ENCODE data around the gene FRMD3.
"Not testable (repeated sequence)": the region's sequence is repeated elsewhere in the genome, so short reads cannot be mapped to it uniquely, and the experiment has no call there.

FRMD3 gene

DNA sequence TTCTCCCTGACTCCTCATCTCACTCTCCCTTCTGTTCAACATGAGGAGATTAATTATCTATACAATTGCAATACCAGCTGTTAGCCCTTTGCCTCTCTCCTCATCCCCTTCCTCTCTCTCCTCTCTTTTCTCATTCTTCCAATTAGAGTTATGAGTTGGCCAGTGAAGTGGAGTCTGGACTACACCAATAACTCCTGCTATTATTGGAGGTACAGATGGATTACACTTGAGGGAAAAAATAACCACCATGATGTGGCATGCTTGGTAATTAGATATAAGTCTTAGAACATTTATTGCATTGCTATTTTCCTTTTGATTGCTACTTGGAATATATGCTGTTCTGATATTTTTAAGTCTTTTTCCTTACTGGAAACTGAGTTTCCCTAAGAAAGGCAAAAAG is 159.2 kb downstream of the FRMD3 start:
- in situ Hi-C loops (cut with MboI; ENCODE audit: low pct_unique_long_range_greater_than_20kb, low sequenced_read_pairs, unreplicated experiment), result no loop called here
- TF ChIP-seq CTCF (IDR thresholded peaks at IDR 0.05; ENCODE audit: extremely low read depth, insufficient read depth, missing control alignments), result no peak
- DNase-seq (ENCODE audit: low spot score), result no peak

DNA sequence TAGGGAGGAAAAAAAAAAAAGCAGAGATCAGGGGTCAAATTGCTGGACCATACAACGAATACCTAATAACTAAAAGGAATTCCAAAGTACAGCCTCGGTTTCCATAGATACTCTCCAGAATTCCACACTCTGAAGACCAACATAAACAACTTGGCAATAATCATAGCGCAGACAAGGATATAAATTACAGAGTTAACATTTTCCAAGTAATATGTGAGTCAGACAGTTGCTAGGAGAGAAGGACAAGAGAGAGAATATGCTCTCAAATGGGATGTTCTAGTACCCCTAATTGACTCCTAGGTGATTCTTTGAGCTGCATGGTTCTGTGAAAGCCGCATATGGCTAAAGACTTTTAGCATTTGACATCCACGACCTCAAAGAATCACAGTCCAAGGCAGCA is 165.2 kb downstream of the FRMD3 start:
- in situ Hi-C loops (cut with MboI; ENCODE audit: low pct_unique_long_range_greater_than_20kb, low sequenced_read_pairs, unreplicated experiment), result no loop called here
- no peak for DNase-seq (ENCODE audit: low spot score)
- no peak for TF ChIP-seq CTCF (IDR thresholded peaks at IDR 0.05; ENCODE audit: extremely low read depth, insufficient read depth, missing control alignments)

GRCh38 chr9:83367326-83367725 is 170.9 kb downstream of the FRMD3 start:
- no peak for TF ChIP-seq CTCF (IDR thresholded peaks at IDR 0.05; ENCODE audit: extremely low read depth, insufficient read depth, missing control alignments)
- in situ Hi-C loops (cut with MboI; ENCODE audit: low pct_unique_long_range_greater_than_20kb, low sequenced_read_pairs, unreplicated experiment), result no loop called here
- DNase-seq (ENCODE audit: low spot score), result no peak

DNA sequence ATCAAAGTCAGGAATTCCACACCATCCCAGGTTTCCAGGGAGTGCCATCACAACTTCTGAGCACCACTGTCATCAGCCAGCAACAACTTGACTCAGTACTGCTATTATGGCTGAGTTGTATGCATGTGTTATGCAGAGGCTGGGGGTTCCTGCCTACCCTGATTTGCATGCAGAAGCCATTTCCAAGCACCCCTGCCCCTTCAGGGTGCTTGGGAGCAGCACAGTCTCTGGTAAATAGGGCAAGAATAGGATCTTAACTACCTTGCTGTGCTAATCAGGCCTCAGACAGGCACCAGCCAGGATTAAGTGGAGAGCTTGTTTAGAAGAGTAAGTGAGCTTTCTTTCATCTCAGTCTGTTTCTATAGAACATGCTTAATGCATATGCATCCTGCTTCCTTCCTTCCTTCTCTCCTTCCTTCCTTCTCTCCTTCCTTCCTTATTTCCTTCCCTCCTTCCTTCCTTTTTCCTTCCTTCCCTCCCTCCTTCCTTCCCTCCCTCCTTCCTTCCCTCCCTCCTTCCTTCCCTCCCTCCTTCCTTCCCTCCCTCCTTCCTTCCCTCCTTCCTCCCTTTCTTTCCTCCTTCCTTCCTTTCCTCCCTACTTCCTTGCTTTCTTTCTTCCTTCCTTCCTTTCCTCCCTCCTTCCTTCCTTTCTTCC is 175.7 kb downstream of the FRMD3 start:
- DNase-seq (ENCODE audit: low spot score), result no peak
- no peak for TF ChIP-seq CTCF (IDR thresholded peaks at IDR 0.05; ENCODE audit: extremely low read depth, insufficient read depth, missing control alignments)
- in situ Hi-C loops (cut with MboI; ENCODE audit: low pct_unique_long_range_greater_than_20kb, low sequenced_read_pairs, unreplicated experiment), result no loop called here

- no peak for DNase-seq (ENCODE audit: low spot score)
- TF ChIP-seq CTCF (IDR thresholded peaks at IDR 0.05; ENCODE audit: extremely low read depth, insufficient read depth, missing control alignments), result no peak
- in situ Hi-C loops (cut with MboI; ENCODE audit: low pct_unique_long_range_greater_than_20kb, low sequenced_read_pairs, unreplicated experiment), result no loop called here
Observed at GRCh38 chr9:83359039-83359438, 179.2 kb downstream of the FRMD3 start.

GRCh38 chr9:83358493-83358892 is 179.7 kb downstream of the FRMD3 start:
- in situ Hi-C loops (cut with MboI; ENCODE audit: low pct_unique_long_range_greater_than_20kb, low sequenced_read_pairs, unreplicated experiment), result not testable (repeated sequence)

GRCh38 chr9:83355729-83356151 is 182.5 kb downstream of the FRMD3 start:
- DNase-seq (ENCODE audit: low spot score), result no peak
- TF ChIP-seq CTCF (IDR thresholded peaks at IDR 0.05; ENCODE audit: extremely low read depth, insufficient read depth, missing control alignments), result no peak
- in situ Hi-C loops (cut with MboI; ENCODE audit: low pct_unique_long_range_greater_than_20kb, low sequenced_read_pairs, unreplicated experiment), result no loop called here

More at GRCh38 chr9:83358493-83358892, 179.7 kb downstream of the FRMD3 start:
- DNase-seq (ENCODE audit: low spot score), result not testable (repeated sequence)

All from GM13977 (cell line).